Coronary artery (tissue), 2 donors: ENCODE measurements around the gene ZNF101.
"Not testable (repeated sequence)": the region's sequence is repeated elsewhere in the genome, so short reads cannot be mapped to it uniquely, and the experiment has no call there.

Experiments
- DNase-seq: peaks from one replicate; pipeline ENCODE4 v3.0.0-alpha.2; 2017; ENCODE audit warnings: low spot score
- H3K27ac ChIP-seq, 2 donors: fragments of 200-600 bp; sonication (generic); one replicate each; pipeline ENCODE4 v1.5.1; 2016 to 2019
- H3K4me3 ChIP-seq: fragments of 200-600 bp; sonication (generic); 2 replicates; pipeline ENCODE4 v1.5.1; 2016; ENCODE audit warnings: mild to moderate bottlenecking, moderate library complexity
- TF ChIP-seq, protein P1 (sequence below): fragments of 200-600 bp; sonication (generic); IDR thresholded peaks from one replicate; pipeline ENCODE4 v1.5.1; 2019; ENCODE audit warnings: antibody characterized with exemption

Gene ZNF101

DNA sequence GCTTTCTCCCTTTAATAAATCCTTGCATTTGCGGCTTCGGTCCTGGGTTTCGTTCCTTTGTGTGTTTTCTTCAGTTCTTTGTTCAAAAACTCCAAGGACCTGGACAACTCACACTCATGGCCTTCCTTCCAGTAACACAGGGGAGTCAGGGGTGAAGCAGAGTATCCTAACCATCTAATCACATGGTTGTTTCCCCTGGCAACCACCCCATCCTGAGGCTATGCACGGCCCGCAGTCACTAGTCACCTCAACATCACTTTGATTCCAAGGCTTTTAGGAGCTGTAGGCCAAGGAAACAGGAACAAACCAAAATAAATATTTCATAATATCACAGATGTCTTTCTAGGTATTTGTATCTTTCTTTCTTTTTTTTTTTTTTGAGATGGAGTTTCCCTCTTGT lies 28.9 kb downstream of the ZNF101 start:
- Histone ChIP-seq H3K27ac (no peak overlapping the region), H3K4me3 (no peak overlapping the region)
- DNase-seq, result no peak
- TF ChIP-seq, protein P1, sequence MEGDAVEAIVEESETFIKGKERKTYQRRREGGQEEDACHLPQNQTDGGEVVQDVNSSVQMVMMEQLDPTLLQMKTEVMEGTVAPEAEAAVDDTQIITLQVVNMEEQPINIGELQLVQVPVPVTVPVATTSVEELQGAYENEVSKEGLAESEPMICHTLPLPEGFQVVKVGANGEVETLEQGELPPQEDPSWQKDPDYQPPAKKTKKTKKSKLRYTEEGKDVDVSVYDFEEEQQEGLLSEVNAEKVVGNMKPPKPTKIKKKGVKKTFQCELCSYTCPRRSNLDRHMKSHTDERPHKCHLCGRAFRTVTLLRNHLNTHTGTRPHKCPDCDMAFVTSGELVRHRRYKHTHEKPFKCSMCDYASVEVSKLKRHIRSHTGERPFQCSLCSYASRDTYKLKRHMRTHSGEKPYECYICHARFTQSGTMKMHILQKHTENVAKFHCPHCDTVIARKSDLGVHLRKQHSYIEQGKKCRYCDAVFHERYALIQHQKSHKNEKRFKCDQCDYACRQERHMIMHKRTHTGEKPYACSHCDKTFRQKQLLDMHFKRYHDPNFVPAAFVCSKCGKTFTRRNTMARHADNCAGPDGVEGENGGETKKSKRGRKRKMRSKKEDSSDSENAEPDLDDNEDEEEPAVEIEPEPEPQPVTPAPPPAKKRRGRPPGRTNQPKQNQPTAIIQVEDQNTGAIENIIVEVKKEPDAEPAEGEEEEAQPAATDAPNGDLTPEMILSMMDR, result no peak

DNA sequence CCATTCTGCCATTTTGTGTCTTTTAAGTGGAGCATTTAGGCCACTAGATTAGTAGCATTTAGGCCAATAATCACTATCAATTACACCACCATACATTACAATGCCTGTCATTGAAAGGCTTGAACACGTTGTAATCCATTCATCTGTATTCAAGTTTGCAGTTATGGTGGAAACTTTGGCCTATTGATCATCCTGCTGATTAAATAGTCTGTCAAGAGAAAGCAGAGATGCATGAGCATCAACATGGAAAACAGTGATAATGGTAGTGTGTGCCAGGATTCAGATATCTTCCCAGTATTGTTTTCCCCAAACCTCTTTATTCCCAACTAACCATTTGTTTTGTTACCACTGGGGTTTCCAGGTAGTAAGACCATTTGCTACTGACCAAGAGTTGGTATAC lies 31.9 kb downstream of the ZNF101 start:
- H3K4me3 ChIP-seq, H3K27ac ChIP-seq, DNase-seq: not testable (repeated sequence)

DNA sequence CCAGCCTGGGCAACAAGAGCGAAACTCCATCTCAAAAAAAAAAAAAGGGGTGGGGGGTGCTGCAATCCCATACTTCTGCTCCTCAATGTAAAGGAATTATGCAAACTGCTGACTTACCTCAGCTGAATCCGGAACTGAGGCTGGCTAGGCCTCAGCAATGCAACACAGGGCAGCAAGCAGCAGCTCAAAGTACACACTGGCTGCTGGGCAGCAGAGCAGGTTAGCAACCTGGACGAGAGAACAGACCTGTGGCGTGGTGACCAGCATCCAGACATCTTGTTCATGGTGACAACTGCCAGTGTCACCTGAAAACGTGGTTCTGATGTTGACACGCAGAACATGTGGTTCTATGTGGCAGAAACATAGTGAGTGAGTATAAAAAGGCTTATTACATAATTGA lies 36.2 kb downstream of the ZNF101 start:
- Histone ChIP-seq H3K27ac (no peak overlapping the region), H3K4me3 (no peak overlapping the region)
- TF ChIP-seq, protein P1, result no peak
- no peak for DNase-seq

DNA sequence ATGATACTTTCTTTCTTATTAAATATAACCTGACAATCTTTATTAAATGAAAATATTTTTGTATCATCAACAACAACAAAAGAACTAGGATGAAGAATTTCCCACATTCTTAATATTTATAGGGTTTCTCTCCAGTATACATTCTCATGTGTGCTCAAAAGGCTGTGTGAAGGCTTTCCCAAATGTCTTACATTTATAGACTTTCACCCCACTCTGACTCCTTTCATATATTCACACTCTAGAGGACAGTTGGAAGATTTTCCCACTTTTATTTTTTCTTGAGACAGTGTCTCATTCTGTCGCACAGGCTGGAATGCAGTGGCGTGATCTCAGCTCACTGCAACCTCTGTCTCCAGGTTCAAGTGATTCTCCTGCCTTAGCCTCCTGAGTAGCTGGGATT lies 41.9 kb downstream of the ZNF101 start:
- Histone ChIP-seq H3K4me3 (no peak overlapping the region), H3K27ac (no peak overlapping the region)
- DNase-seq, result no peak
- TF ChIP-seq, protein P1, result no peak

DNA sequence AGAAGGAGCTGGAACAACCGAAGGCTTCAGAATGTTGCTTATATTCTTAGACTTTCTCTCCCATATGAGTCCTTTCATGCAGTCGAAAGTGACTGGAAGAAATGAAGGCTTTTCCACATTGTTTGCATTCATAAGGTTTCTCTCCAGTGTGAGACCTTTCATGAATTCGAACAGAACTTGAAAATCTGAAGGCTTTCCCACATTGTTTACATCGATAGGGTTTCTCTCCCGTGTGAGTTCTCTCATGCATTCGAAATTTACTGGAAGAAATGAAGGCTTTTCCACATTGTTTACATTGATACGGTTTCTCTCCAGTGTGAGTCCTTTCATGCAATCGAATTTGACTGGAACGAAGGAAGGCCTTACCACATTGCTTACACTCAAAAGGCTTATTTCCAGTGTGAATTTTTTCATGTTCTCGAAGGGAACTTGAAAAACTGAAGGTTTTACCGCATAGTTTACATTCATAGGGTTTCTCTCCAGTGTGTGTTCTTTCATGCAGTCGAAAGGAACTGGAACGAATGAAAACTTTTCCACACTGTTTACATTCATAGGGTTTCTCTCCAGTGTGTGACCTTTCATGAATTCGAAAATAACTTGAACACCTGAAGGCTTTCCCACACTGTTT lies 42.8 kb downstream of the ZNF101 start:
- Histone ChIP-seq H3K4me3 (peak overlapping the region; percentile 23), H3K27ac (no peak overlapping the region)
- TF ChIP-seq, protein P1, result no peak
- no peak for DNase-seq

DNA sequence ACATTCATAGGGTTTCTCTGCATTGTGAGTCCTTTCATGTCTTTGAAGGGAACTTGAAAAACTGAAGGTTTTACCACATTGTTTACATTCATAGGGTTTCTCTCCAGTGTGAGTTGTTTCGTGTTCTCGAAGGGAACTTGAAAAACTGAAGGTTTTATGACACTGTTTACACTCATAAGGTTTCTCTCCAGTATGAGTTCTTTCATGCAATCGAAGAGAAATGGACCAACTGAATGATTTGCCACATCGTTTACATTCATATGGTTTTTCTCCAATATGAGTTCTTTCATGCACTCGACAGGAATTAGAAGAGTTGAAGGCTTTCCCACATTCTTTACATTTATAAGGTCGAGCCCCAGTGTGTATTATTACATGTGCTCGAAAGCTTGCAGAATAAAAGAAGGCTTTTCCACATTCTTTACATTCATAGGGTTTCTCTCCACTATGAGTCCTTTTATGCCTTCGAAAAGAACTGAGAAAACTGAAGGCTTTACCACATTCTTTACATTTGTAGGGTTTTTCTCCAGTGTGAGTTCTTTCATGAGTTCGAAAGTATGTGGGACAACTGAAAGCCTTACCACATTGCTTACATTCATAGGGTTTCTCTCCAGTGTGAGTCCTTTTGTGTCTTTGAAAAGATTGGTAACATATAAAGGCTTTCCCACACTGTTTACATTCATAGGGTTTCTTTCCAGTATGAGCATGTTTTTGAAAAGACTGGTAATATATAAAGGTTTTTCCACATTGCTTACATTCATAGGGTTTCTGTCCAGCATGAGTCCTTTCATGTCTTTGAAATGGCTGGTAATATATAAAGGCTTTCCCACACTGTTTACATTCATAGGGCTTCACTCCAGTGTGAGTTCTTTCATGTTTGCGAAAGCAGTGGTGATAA lies 43.5 kb downstream of the ZNF101 start:
- DNase-seq, result no peak
- Histone ChIP-seq H3K4me3 (peak overlapping the region; percentile 23), H3K27ac (no peak overlapping the region)
- TF ChIP-seq, protein P1, result no peak

DNA sequence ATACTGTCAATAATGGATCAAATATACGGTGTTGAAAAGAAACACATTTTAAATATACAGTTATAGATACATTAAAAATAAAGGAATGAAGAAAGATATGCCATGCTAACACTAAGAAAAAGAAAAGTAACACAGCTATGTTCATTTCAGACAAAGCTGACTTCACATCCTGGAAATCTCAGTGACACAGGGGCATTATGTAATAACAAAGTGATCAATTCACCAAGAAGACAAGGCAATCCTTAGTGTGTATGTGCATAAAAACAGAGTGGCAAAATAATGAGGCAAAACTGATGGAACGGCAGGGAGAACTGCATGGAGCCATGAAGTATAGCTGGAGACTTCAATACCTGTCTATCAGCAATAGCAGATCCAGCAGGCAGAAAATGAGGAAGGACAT lies 51.2 kb downstream of the ZNF101 start:
- no peak for DNase-seq
- TF ChIP-seq, protein P1, result no peak
- Histone ChIP-seq H3K4me3 (no peak overlapping the region), H3K27ac (no peak overlapping the region)
